Endodermal cell (in vitro differentiated cells): ENCODE data around the gene GNB1L. TPM values are rescaled to one million over a fixed set of nuclear protein-coding genes. Genes with fewer than 3 reads are reported as not detected.

Source experiments
- DNase-seq: peaks from one replicate; pipeline ENCODE4 v3.0.0-alpha.2; 2017
- H3K27ac ChIP-seq: 2 replicates; pipeline ENCODE4 v1.5.1; 2013; ENCODE audit warnings: mild to moderate bottlenecking, low read depth, low read length, moderate library complexity
- H3K27me3 ChIP-seq: 2 replicates; pipeline ENCODE4 v1.6.1; 2013; ENCODE audit warnings: mild to moderate bottlenecking, low read length, moderate library complexity; ENCODE audit not compliant: insufficient read depth, control insufficient read depth, poor library complexity, severe bottlenecking
- H3K36me3 ChIP-seq: 2 replicates; pipeline ENCODE4 v1.7.0; 2013; ENCODE audit warnings: mild to moderate bottlenecking, low read length, moderate library complexity; ENCODE audit not compliant: control insufficient read depth, insufficient read depth
- H3K4me1 ChIP-seq: one replicate; pipeline ENCODE4 v1.7.0; 2013; ENCODE audit warnings: low read length; ENCODE audit not compliant: control insufficient read depth, insufficient read depth
- H3K4me3 ChIP-seq: 2 replicates; pipeline ENCODE4 v1.5.1; 2013; ENCODE audit warnings: mild to moderate bottlenecking, low read length, moderate library complexity
- H3K9ac ChIP-seq: 2 replicates; pipeline ENCODE4 v1.6.1; 2013; ENCODE audit warnings: mild to moderate bottlenecking, low read length, moderate library complexity; ENCODE audit not compliant: poor library complexity, severe bottlenecking; ENCODE audit errors: extremely low read depth
- H3K9me3 ChIP-seq: 2 replicates; pipeline ENCODE4 v1.6.1; 2013; ENCODE audit warnings: mild to moderate bottlenecking, low read length, moderate library complexity; ENCODE audit not compliant: control insufficient read depth
- H3K27ac Mint-ChIP-seq: 2 replicates; pipeline ENCODE4 v1.8.0; 2020; ENCODE audit warnings: mixed read lengths
- H3K27me3 Mint-ChIP-seq: 2 replicates; pipeline ENCODE4 v1.8.0; 2021; ENCODE audit warnings: mild to moderate bottlenecking, mixed read lengths; ENCODE audit not compliant: insufficient read depth
- H3K36me3 Mint-ChIP-seq: 2 replicates; pipeline ENCODE4 v1.8.0; 2020; ENCODE audit warnings: low read depth, mixed read lengths
- H3K4me1 Mint-ChIP-seq: 2 replicates; pipeline ENCODE4 v1.8.0; 2020; ENCODE audit warnings: mixed read lengths
- H3K4me3 Mint-ChIP-seq: 2 replicates; pipeline ENCODE4 v1.8.0; 2020; ENCODE audit warnings: mild to moderate bottlenecking, moderate library complexity, mixed read lengths
- H3K9me3 Mint-ChIP-seq: 2 replicates; pipeline ENCODE4 v1.8.0; 2020; ENCODE audit warnings: mild to moderate bottlenecking, mixed read lengths
- WGBS, 2 experiments: methylation state at CpG; one replicate each; pipeline versions ENCODE4 v1.1.5 to v1.1.7; 2013; ENCODE audit warnings: missing lambda C conversion rate in 2 of 2, mixed read lengths in 1 of 2; ENCODE audit not compliant: insufficient coverage in 1 of 2, insufficient read length in 1 of 2; 5-methylcytosine and 5-hydroxymethylcytosine counted together
- total RNA-seq, 2 donors: library from RNA; stranded (reverse); fragmentation: NEBNext Ultra II Directional in 1 of 2; extraction: Animal tissue kit (Norgen Biotek cat#: 25700) in 1 of 2; gene quantifications; 2 replicates in 1 of 2; 3 replicates in 1 of 2; pipeline ENCODE4 v1.2.1, GENCODE V29; 2021
- TF ChIP-seq, protein P1 (sequence below): fragments of 200-600 bp; sonication (generic); conservative IDR thresholded peaks from 2 replicates; pipeline ENCODE4 v1.5.0; 2021; ENCODE audit warnings: antibody characterized with exemption, mild to moderate bottlenecking

The GNB1L gene
- total RNA-seq, 2 donors from 2014 or later, result 9.5 to 12.2 TPM

DNA sequence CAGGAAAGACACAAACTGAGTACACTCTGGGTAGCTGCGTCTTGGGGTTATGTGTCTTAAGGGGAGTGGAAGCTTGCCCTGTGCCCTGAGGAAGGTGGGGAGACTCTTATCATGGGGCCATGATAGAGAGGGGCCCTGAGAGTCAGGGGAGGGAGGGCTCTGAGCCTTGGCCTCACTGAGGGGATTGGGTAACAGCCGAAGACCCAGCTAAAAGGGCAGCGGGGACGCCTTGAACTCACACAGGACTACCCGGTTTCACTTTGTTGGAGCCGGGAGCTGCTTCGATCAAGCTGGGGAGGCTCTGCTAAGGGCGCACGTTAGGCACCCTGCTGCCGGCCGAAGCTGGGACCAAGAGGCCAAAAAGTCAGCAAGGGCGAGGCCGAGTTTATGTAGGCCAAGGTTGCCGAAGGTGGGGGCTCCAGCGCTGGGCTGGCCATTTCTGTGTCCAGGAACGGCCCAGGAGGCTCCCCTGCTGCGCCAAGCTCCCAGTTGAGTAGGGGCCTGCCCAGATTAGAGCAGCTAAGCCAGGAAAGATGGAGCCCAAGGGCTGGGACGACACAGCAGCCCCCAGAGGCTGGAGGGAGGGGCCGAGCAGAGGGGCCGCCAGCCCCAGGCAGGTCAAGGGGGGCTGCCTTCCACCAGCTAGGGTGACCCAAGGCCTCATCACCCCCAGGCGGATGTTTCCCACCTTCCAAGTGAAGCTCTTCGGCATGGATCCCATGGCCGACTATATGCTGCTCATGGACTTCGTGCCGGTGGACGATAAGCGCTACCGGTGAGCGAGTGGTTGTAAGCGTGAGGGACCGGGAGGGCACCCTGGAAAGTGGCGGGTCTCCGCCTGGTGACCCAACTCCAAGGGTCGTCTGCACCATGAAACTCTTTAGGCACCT, 91.9 kb downstream of the GNB1L start:
- Mint-ChIP-seq H3K4me1 (peaks cover 11% of the 10 kb centered on the region), H3K4me3 (no peak overlapping the region), H3K9me3 (no peaks in the 10 kb centered on the region), H3K36me3 (no peaks in the 10 kb centered on the region), H3K27ac (no peak overlapping the region), H3K27me3 (peaks cover 84% of the 10 kb centered on the region)
- H3K9me3 ChIP-seq, result no peaks in the 10 kb centered on the region
- no peak for DNase-seq
- no peak overlapping the region for H3K4me3 ChIP-seq
- 60 to 67% methylated on average over 25 to 34 of the region's 34 CpGs for WGBS, 2 experiments
- TF ChIP-seq, protein P1, sequence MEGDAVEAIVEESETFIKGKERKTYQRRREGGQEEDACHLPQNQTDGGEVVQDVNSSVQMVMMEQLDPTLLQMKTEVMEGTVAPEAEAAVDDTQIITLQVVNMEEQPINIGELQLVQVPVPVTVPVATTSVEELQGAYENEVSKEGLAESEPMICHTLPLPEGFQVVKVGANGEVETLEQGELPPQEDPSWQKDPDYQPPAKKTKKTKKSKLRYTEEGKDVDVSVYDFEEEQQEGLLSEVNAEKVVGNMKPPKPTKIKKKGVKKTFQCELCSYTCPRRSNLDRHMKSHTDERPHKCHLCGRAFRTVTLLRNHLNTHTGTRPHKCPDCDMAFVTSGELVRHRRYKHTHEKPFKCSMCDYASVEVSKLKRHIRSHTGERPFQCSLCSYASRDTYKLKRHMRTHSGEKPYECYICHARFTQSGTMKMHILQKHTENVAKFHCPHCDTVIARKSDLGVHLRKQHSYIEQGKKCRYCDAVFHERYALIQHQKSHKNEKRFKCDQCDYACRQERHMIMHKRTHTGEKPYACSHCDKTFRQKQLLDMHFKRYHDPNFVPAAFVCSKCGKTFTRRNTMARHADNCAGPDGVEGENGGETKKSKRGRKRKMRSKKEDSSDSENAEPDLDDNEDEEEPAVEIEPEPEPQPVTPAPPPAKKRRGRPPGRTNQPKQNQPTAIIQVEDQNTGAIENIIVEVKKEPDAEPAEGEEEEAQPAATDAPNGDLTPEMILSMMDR, result no peak
- H3K27ac ChIP-seq, result no peak overlapping the region
- peaks cover 95% of the 10 kb centered on the region for H3K27me3 ChIP-seq
- no peak overlapping the region for H3K9ac ChIP-seq
- no peaks in the 10 kb centered on the region for H3K36me3 ChIP-seq
- H3K4me1 ChIP-seq, result no peaks in the 10 kb centered on the region

DNA sequence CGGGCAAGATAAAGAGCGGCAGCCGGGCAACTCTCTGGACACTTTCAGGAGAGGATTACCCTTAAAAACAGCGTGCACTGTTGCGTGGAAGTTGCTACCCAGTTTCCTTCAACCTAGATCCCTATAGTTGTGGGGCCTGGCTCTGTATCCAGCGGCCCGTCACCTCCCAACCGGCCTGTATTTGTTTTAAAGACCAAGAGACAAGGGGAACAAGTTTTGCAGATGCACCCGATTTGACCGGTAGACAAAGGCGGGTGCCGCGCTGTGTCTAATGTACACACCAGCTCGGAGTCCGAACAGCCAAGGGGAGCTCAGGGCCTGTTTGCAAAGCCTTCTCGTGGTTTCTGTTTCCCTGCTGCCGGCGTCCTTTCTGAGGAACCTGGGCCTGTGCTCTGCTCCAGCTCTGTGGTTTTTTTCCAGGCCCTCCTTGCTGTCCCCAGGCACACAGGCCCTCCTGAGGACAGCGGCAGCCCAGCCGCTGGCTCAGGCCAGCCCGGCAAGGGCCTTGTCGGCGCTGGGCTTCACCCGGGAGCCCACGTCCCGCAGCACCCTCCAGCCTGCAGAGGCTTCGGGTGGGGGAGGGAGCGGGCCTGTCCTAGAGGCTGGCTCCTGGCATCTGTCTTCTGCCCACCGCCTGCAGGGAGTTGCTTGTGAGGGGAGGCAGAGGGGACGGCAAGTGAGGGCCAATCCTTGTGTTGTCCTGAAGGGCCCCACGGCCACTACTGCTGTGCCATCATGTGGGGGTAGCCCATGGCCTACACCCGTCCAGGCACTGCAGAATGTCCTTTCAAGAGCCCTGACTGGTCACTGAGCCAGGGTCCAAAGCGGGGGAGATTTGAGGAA, 92.7 kb downstream of the GNB1L start:
- Histone ChIP-seq H3K36me3 (no peaks in the 10 kb centered on the region), H3K27ac (no peak overlapping the region), H3K4me3 (no peak overlapping the region), H3K4me1 (no peaks in the 10 kb centered on the region), H3K9me3 (no peaks in the 10 kb centered on the region), H3K27me3 (peaks cover 95% of the 10 kb centered on the region), H3K9ac (no peak overlapping the region)
- TF ChIP-seq, protein P1, result no peak
- peak overlapping the region; percentile 41 for H3K4me3 Mint-ChIP-seq
- peak; percentile 73 for DNase-seq
- WGBS, 2 experiments, result 35 to 45% methylated on average over 16 to 33 of the region's 33 CpGs
- no peak overlapping the region for H3K27ac Mint-ChIP-seq
- no peaks in the 10 kb centered on the region for H3K36me3 Mint-ChIP-seq
- H3K4me1 Mint-ChIP-seq, result peaks cover 13% of the 10 kb centered on the region
- no peaks in the 10 kb centered on the region for H3K9me3 Mint-ChIP-seq
- H3K27me3 Mint-ChIP-seq, result peaks cover 84% of the 10 kb centered on the region

DNA sequence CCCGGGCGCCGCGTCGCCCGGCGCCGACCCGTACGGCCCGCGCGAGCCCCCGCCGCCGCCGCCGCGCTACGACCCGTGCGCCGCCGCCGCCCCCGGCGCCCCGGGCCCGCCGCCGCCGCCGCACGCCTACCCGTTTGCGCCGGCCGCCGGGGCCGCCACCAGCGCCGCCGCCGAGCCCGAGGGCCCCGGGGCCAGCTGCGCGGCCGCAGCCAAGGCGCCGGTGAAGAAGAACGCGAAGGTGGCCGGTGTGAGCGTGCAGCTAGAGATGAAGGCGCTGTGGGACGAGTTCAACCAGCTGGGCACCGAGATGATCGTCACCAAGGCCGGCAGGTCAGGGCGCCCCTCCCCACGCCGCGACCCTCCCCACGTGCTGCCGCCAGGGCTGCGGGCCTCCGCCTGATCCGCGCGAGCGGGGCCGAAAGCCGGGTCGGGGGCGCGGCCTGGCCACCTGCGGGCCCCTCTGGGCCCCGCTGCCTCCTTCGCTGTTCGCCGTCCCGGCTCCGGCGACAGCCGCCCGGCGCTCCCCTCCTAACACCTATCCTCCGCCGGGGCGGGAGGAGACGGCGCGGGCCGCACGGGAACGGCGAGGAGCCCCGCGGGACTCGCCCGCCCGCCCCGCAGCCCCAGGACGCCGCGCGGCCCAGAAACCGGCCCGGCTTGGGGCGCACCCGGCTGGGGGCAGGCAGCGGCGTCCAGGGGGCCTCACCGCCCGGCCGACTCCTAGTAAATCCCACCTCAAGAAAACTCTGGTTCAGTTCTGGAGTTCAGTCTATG, 93.5 kb downstream of the GNB1L start:
- Histone ChIP-seq H3K27ac (no peak overlapping the region), H3K36me3 (no peaks in the 10 kb centered on the region), H3K4me1 (no peaks in the 10 kb centered on the region), H3K9me3 (no peaks in the 10 kb centered on the region), H3K9ac (no peak overlapping the region), H3K27me3 (peaks cover 95% of the 10 kb centered on the region), H3K4me3 (no peak overlapping the region)
- H3K4me3 Mint-ChIP-seq, result peak overlapping the region; percentile 41
- peak; percentile 63 for DNase-seq
- WGBS, 2 experiments, result 4% methylated on average over 24 to 117 of the region's 117 CpGs
- H3K4me1 Mint-ChIP-seq, result peaks cover 13% of the 10 kb centered on the region
- no peaks in the 10 kb centered on the region for H3K36me3 Mint-ChIP-seq
- TF ChIP-seq, protein P1, result no peak
- H3K9me3 Mint-ChIP-seq, result no peaks in the 10 kb centered on the region
- H3K27me3 Mint-ChIP-seq, result peaks cover 86% of the 10 kb centered on the region
- H3K27ac Mint-ChIP-seq, result no peak overlapping the region
